ENCODE data around the gene INVS. TPM values are rescaled to one million over a fixed set of nuclear protein-coding genes. Genes with fewer than 3 reads are reported as not detected.

The INVS gene
- total RNA-seq, 1 donor, result 28.3 TPM

DNA sequence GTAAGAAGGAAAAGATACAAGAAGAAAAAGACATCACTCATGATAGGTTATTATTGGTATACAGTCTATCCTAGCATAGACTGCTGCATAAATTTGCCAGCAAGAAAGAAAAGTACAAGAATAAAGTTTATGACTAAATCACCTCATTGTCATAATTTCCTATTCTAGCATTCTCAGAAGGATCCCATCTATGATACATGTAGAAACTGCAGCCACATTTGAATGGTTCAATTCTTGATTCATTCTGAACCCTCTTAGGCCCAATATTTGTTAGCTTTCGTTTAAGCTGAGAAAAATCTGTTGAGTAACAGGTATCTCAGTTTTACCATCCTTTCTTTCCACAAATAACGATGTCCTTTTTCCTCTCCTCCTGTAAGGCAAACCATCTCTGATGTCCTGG, 21.2 kb downstream of the INVS start:
- DNase-seq (ENCODE audit: low read depth), result no peak
- TF ChIP-seq, protein P1, sequence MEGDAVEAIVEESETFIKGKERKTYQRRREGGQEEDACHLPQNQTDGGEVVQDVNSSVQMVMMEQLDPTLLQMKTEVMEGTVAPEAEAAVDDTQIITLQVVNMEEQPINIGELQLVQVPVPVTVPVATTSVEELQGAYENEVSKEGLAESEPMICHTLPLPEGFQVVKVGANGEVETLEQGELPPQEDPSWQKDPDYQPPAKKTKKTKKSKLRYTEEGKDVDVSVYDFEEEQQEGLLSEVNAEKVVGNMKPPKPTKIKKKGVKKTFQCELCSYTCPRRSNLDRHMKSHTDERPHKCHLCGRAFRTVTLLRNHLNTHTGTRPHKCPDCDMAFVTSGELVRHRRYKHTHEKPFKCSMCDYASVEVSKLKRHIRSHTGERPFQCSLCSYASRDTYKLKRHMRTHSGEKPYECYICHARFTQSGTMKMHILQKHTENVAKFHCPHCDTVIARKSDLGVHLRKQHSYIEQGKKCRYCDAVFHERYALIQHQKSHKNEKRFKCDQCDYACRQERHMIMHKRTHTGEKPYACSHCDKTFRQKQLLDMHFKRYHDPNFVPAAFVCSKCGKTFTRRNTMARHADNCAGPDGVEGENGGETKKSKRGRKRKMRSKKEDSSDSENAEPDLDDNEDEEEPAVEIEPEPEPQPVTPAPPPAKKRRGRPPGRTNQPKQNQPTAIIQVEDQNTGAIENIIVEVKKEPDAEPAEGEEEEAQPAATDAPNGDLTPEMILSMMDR (IDR thresholded peaks at IDR 0.05; ENCODE audit: insufficient read depth, low read length), result no peak
- H3K4me3 ChIP-seq (ENCODE audit: low read depth, low read length), result no peak overlapping the region

- H3K4me3 ChIP-seq (ENCODE audit: low read depth, low read length), result no peak overlapping the region
- TF ChIP-seq, protein P1 (IDR thresholded peaks at IDR 0.05; ENCODE audit: insufficient read depth, low read length), result no peak
- no peak for DNase-seq (ENCODE audit: low read depth)
Measured at GRCh38 chr9:100125236-100125635, 26.2 kb downstream of the INVS start.

- TF ChIP-seq, protein P1 (IDR thresholded peaks at IDR 0.05; ENCODE audit: insufficient read depth, low read length), result no peak
- no peak overlapping the region for H3K4me3 ChIP-seq (ENCODE audit: low read depth, low read length)
- DNase-seq (ENCODE audit: low read depth), result no peak
Measured at GRCh38 chr9:100125910-100126309, 26.9 kb downstream of the INVS start.

- no peak overlapping the region for H3K4me3 ChIP-seq (ENCODE audit: low read depth, low read length)
- TF ChIP-seq, protein P1 (IDR thresholded peaks at IDR 0.05; ENCODE audit: insufficient read depth, low read length), result no peak
- DNase-seq (ENCODE audit: low read depth), result no peak
Measured at GRCh38 chr9:100126423-100126822, 27.4 kb downstream of the INVS start.

DNA sequence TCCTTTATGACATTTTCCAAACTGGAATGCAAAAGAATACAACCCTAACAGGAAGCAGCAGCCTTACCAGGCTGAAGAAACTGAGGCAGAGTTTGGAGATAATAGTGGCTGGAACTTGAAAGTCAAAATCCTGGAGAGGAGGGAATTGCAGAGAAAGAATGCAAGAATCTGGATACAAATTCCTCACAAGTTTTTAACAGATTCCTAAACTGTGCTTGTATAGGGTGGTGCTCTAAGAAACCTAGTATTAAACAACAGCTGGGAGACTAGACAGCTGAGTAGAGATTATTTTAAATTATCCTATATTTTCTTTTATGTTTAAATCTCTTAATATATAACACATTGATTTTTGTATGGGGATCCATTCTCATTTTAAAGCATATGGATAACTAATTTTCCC, 30.7 kb downstream of the INVS start:
- no peak overlapping the region for H3K4me3 ChIP-seq (ENCODE audit: low read depth, low read length)
- no peak for DNase-seq (ENCODE audit: low read depth)
- TF ChIP-seq, protein P1 (IDR thresholded peaks at IDR 0.05; ENCODE audit: insufficient read depth, low read length), result no peak

GRCh38 chr9:100131216-100131615, 32.2 kb downstream of the INVS start:
- TF ChIP-seq, protein P1 (IDR thresholded peaks at IDR 0.05; ENCODE audit: insufficient read depth, low read length), result no peak
- no peak overlapping the region for H3K4me3 ChIP-seq (ENCODE audit: low read depth, low read length)
- DNase-seq (ENCODE audit: low read depth), result no peak

DNA sequence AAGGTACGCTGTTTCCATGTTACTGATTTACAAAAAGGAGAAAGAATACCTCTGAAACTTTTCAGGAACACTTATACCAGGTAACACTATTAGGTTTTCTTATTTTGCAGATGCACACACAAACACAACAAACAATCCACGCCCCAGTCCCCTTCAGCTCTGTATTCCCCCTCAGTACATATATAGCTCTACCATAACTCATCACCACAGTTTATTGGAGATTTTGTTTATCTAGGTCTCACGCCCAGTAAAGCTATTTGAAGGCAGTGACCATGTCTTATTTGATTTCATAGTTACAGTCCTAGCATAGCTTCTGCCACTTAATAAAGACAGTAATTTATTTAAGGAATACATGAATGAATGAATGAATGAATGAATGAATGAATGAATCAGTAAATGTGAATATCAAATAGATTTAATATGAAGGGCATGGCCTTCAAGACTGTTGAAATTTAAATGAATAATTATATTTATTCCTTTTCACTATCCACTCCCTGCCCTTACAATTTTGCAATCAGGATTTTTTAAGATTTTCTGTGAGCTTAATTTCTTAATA, 32.9 kb downstream of the INVS start:
- no peak overlapping the region for H3K4me3 ChIP-seq (ENCODE audit: low read depth, low read length)
- TF ChIP-seq, protein P1 (IDR thresholded peaks at IDR 0.05; ENCODE audit: insufficient read depth, low read length), result no peak
- DNase-seq (ENCODE audit: low read depth), result no peak
